ENCODE results near the gene FBXL13. TPM values are rescaled to one million over a fixed set of nuclear protein-coding genes. Genes with fewer than 3 reads are reported as not detected.
"Not testable (repeated sequence)": the region's sequence is repeated elsewhere in the genome, so short reads cannot be mapped to it uniquely, and the experiment has no call there.

The FBXL13 gene
- total RNA-seq, 1 experiment from 2014 or later, result 1.3 TPM

GRCh38 chr7:103115771-103116170, 41.2 kb upstream of the FBXL13 start:
- peaks cover 28% of the 10 kb centered on the region for H3K4me1 Mint-ChIP-seq (ENCODE audit: low read depth, unreplicated experiment)
- intact Hi-C loops (cut with micrococcal nuclease; ENCODE audit: unreplicated experiment), result no loop called here
- CTCF ChIA-PET, result no interaction called here

GRCh38 chr7:103114576-103115008, 40.0 kb upstream of the FBXL13 start:
- intact Hi-C loops (cut with micrococcal nuclease; ENCODE audit: unreplicated experiment), result loop anchor here (5.0 kb wide), 1 partner anchor 33 kb away; the partner anchor contains the start of gene NAPEPLD
- Mint-ChIP-seq H3K4me1 (ENCODE audit: low read depth, unreplicated experiment) (peaks cover 28% of the 10 kb centered on the region), H3K27ac (ENCODE audit: unreplicated experiment) (peak overlapping the region; percentile 74), H3K4me3 (ENCODE audit: low read depth, unreplicated experiment) (no peak overlapping the region), H3K36me3 (ENCODE audit: insufficient read depth, unreplicated experiment) (peaks cover 11% of the 10 kb centered on the region), H3K27me3 (ENCODE audit: unreplicated experiment) (no peaks in the 10 kb centered on the region), H3K9me3 (ENCODE audit: low read depth, unreplicated experiment) (peaks cover under 1% of the 10 kb centered on the region)
- no peak for DNase-seq
- no peak for TF ChIP-seq CTCF (IDR thresholded peaks at IDR 0.05; ENCODE audit: unreplicated experiment)
- CTCF ChIA-PET, result no interaction called here
- BruUV-seq (replicated peaks), result no TSS peak

More at GRCh38 chr7:103115771-103116170, 41.2 kb upstream of the FBXL13 start:
- Mint-ChIP-seq H3K27ac (ENCODE audit: unreplicated experiment) (no peak overlapping the region), H3K27me3 (ENCODE audit: unreplicated experiment) (no peaks in the 10 kb centered on the region), H3K9me3 (ENCODE audit: low read depth, unreplicated experiment) (no peaks in the 10 kb centered on the region), H3K36me3 (ENCODE audit: insufficient read depth, unreplicated experiment) (peaks cover 16% of the 10 kb centered on the region), H3K4me3 (ENCODE audit: low read depth, unreplicated experiment) (no peak overlapping the region)
- BruUV-seq (replicated peaks), result no TSS peak
- TF ChIP-seq CTCF (IDR thresholded peaks at IDR 0.05; ENCODE audit: unreplicated experiment), result no peak
- DNase-seq, result no peak

GRCh38 chr7:103113164-103113563, 38.6 kb upstream of the FBXL13 start:
- H3K4me1 Mint-ChIP-seq (ENCODE audit: low read depth, unreplicated experiment), result peaks cover 36% of the 10 kb centered on the region
- peaks cover 7% of the 10 kb centered on the region for H3K9me3 Mint-ChIP-seq (ENCODE audit: low read depth, unreplicated experiment)
- no peak overlapping the region for H3K4me3 Mint-ChIP-seq (ENCODE audit: low read depth, unreplicated experiment)
- no peak for TF ChIP-seq CTCF (IDR thresholded peaks at IDR 0.05; ENCODE audit: unreplicated experiment)
- intact Hi-C loops (cut with micrococcal nuclease; ENCODE audit: unreplicated experiment), result loop anchor here (5.0 kb wide), 1 partner anchor 34 kb away; the partner anchor contains the start of gene NAPEPLD
- DNase-seq, result peak; percentile 32
- CTCF ChIA-PET, result no interaction called here
- H3K27me3 Mint-ChIP-seq (ENCODE audit: unreplicated experiment), result no peaks in the 10 kb centered on the region
- peak overlapping the region; percentile 8 for H3K27ac Mint-ChIP-seq (ENCODE audit: unreplicated experiment)
- no TSS peak for BruUV-seq (replicated peaks)
- peaks cover 8% of the 10 kb centered on the region for H3K36me3 Mint-ChIP-seq (ENCODE audit: insufficient read depth, unreplicated experiment)

- BruUV-seq (replicated peaks); H3K4me3 Mint-ChIP-seq (ENCODE audit: low read depth, unreplicated experiment); H3K27ac Mint-ChIP-seq (ENCODE audit: unreplicated experiment); H3K9me3 Mint-ChIP-seq (ENCODE audit: low read depth, unreplicated experiment); DNase-seq; H3K27me3 Mint-ChIP-seq (ENCODE audit: unreplicated experiment); H3K4me1 Mint-ChIP-seq (ENCODE audit: low read depth, unreplicated experiment); intact Hi-C loops (cut with micrococcal nuclease; ENCODE audit: unreplicated experiment); CTCF ChIA-PET: not testable (repeated sequence)
- H3K36me3 Mint-ChIP-seq (ENCODE audit: insufficient read depth, unreplicated experiment), result peaks cover 14% of the 10 kb centered on the region
Measured at GRCh38 chr7:103106703-103107070, 32.1 kb upstream of the FBXL13 start.

- H3K36me3 Mint-ChIP-seq (ENCODE audit: insufficient read depth, unreplicated experiment), result peaks cover 14% of the 10 kb centered on the region
- H3K27me3 Mint-ChIP-seq (ENCODE audit: unreplicated experiment), result no peaks in the 10 kb centered on the region
- intact Hi-C loops (cut with micrococcal nuclease; ENCODE audit: unreplicated experiment), result no loop called here
- H3K9me3 Mint-ChIP-seq (ENCODE audit: low read depth, unreplicated experiment), result peaks cover 7% of the 10 kb centered on the region
- H3K4me1 Mint-ChIP-seq (ENCODE audit: low read depth, unreplicated experiment), result peaks cover 8% of the 10 kb centered on the region
- H3K4me3 Mint-ChIP-seq (ENCODE audit: low read depth, unreplicated experiment), result no peak overlapping the region
- no peak overlapping the region for H3K27ac Mint-ChIP-seq (ENCODE audit: unreplicated experiment)
- CTCF ChIA-PET, result no interaction called here
- BruUV-seq (replicated peaks), result no TSS peak
- TF ChIP-seq CTCF (IDR thresholded peaks at IDR 0.05; ENCODE audit: unreplicated experiment), result no peak
- no peak for DNase-seq
Measured at GRCh38 chr7:103106005-103106702, 31.6 kb upstream of the FBXL13 start.
